Breast epithelium (tissue), 3 donors: ENCODE measurements around the gene STOML3.

Source experiments
- POLR2AphosphoS5 ChIP-seq, 3 donors: sonication (generic); formaldehyde crosslinking; IDR thresholded peaks; one replicate each; pipeline ENCODE4 v1.6.1; 2017; ENCODE audit warnings: antibody characterized with exemption in 3 of 3
- TF ChIP-seq, protein P1 (sequence below), 3 donors: fragments of 450-650 bp; IDR thresholded peaks; one replicate each; pipeline ENCODE4 v1.5.1; 2016 to 2017; ENCODE audit warnings: antibody characterized with exemption in 3 of 3, mild to moderate bottlenecking in 3 of 3, moderate library complexity in 3 of 3

DNA sequence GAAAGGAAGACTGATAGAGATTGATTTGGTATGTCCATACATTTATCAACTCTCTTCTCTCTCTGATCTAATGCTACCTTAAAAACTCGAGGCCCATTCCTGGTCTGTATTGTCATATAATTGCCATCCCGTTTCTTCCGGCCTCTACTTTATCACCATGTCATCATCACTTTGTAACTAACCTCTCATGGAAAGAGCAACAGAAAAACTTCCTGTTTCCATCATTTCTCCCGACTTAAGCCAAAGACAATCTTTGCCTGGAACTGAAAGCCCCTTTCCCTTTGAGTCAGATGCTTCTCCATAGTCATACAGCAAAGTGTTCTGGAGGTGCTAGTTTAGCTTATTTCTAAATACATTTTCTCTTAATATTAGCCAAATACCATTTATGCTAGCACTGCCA, 2.8 kb upstream of the STOML3 start:
- TF ChIP-seq POLR2AphosphoS5 (IDR thresholded peaks at IDR 0.05), result no peak
- TF ChIP-seq, protein P1, sequence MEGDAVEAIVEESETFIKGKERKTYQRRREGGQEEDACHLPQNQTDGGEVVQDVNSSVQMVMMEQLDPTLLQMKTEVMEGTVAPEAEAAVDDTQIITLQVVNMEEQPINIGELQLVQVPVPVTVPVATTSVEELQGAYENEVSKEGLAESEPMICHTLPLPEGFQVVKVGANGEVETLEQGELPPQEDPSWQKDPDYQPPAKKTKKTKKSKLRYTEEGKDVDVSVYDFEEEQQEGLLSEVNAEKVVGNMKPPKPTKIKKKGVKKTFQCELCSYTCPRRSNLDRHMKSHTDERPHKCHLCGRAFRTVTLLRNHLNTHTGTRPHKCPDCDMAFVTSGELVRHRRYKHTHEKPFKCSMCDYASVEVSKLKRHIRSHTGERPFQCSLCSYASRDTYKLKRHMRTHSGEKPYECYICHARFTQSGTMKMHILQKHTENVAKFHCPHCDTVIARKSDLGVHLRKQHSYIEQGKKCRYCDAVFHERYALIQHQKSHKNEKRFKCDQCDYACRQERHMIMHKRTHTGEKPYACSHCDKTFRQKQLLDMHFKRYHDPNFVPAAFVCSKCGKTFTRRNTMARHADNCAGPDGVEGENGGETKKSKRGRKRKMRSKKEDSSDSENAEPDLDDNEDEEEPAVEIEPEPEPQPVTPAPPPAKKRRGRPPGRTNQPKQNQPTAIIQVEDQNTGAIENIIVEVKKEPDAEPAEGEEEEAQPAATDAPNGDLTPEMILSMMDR (IDR thresholded peaks at IDR 0.05), result no peak
